NT2/D1 (cell line): ENCODE results near the gene BICDL1.

Experiments used
- DNase-seq: peaks from one replicate; pipeline ENCODE4 v3.0.0-alpha.2; 2011; ENCODE audit warnings: low read depth, low spot score
- H3K27me3 ChIP-seq: 2 replicates; pipeline ENCODE4 v1.6.0; 2011; ENCODE audit warnings: mild to moderate bottlenecking; ENCODE audit not compliant: insufficient read length, insufficient read depth
- H3K36me3 ChIP-seq: 2 replicates; pipeline ENCODE4 v1.6.1; 2011; ENCODE audit warnings: mild to moderate bottlenecking, low read length, mixed read lengths; ENCODE audit not compliant: insufficient read depth, insufficient read length
- H3K4me1 ChIP-seq: 2 replicates; pipeline ENCODE4 v1.5.1; 2011; ENCODE audit not compliant: insufficient read depth, insufficient read length
- H3K4me3 ChIP-seq: 2 replicates; pipeline ENCODE4 v1.5.1; 2011; ENCODE audit warnings: low read depth; ENCODE audit not compliant: insufficient read length
- H3K9ac ChIP-seq: 2 replicates; pipeline ENCODE4 v1.6.0; 2011; ENCODE audit warnings: low read depth; ENCODE audit not compliant: insufficient read length
- H3K9me3 ChIP-seq: 2 replicates; pipeline ENCODE4 v1.5.1; 2011; ENCODE audit warnings: mild to moderate bottlenecking, low read length; ENCODE audit not compliant: insufficient read depth
- SUZ12 ChIP-seq: IDR thresholded peaks from 2 replicates; pipeline ENCODE4 v1.6.1; 2011; ENCODE audit not compliant: insufficient read length, insufficient read depth; ENCODE audit errors: extremely low read depth
- YY1 ChIP-seq: IDR thresholded peaks from 2 replicates; pipeline ENCODE4 v1.6.1; 2011; ENCODE audit not compliant: insufficient read length, insufficient read depth
- ZNF274 ChIP-seq: IDR thresholded peaks from 2 replicates; pipeline ENCODE4 v1.6.1; 2011; ENCODE audit warnings: mild to moderate bottlenecking, low read depth, low read length

Gene BICDL1

GRCh38 chr12:120089105-120089504, 100.1 kb downstream of the BICDL1 start:
- Histone ChIP-seq H3K27me3 (no peaks in the 10 kb centered on the region), H3K9ac (no peak overlapping the region), H3K36me3 (peaks cover 36% of the 10 kb centered on the region), H3K4me3 (no peak overlapping the region), H3K9me3 (no peaks in the 10 kb centered on the region), H3K4me1 (peaks cover 26% of the 10 kb centered on the region)
- DNase-seq = no peak
- TF ChIP-seq ZNF274 (no peak), YY1 (no peak), SUZ12 (no peak)

- no peak overlapping the region for H3K9ac ChIP-seq
Measured at GRCh38 chr12:120089796-120090195, 100.8 kb downstream of the BICDL1 start.

GRCh38 chr12:120090206-120090605, 101.2 kb downstream of the BICDL1 start:
- no peaks in the 10 kb centered on the region for H3K27me3 ChIP-seq
- H3K9me3 ChIP-seq = no peaks in the 10 kb centered on the region
- peaks cover 42% of the 10 kb centered on the region for H3K36me3 ChIP-seq
- no peak for DNase-seq
- H3K9ac ChIP-seq = no peak overlapping the region
- H3K4me1 ChIP-seq = peaks cover 31% of the 10 kb centered on the region
- TF ChIP-seq SUZ12 (no peak), ZNF274 (no peak), YY1 (no peak)
- H3K4me3 ChIP-seq = no peak overlapping the region

More at GRCh38 chr12:120089796-120090195, 100.8 kb downstream of the BICDL1 start:
- Histone ChIP-seq H3K27me3 (no peaks in the 10 kb centered on the region), H3K9me3 (no peaks in the 10 kb centered on the region), H3K4me1 (peaks cover 30% of the 10 kb centered on the region), H3K36me3 (peaks cover 40% of the 10 kb centered on the region), H3K4me3 (no peak overlapping the region)
- TF ChIP-seq ZNF274 (no peak), SUZ12 (no peak), YY1 (no peak)
- DNase-seq = no peak

GRCh38 chr12:120090626-120091295, 101.7 kb downstream of the BICDL1 start:
- Histone ChIP-seq H3K9me3 (no peaks in the 10 kb centered on the region), H3K4me3 (no peak overlapping the region), H3K27me3 (no peaks in the 10 kb centered on the region), H3K4me1 (peaks cover 35% of the 10 kb centered on the region), H3K36me3 (peaks cover 47% of the 10 kb centered on the region), H3K9ac (no peak overlapping the region)
- TF ChIP-seq YY1 = no peak
- TF ChIP-seq SUZ12 = no peak
- no peak for TF ChIP-seq ZNF274
- no peak for DNase-seq

- H3K4me3 ChIP-seq = no peak overlapping the region
- peaks cover 55% of the 10 kb centered on the region for H3K36me3 ChIP-seq
- no peaks in the 10 kb centered on the region for H3K27me3 ChIP-seq
- no peaks in the 10 kb centered on the region for H3K9me3 ChIP-seq
- H3K4me1 ChIP-seq = peaks cover 42% of the 10 kb centered on the region
- no peak overlapping the region for H3K9ac ChIP-seq
- TF ChIP-seq YY1 (no peak), SUZ12 (no peak), ZNF274 (no peak)
- no peak for DNase-seq
Measured at GRCh38 chr12:120091371-120092090, 102.5 kb downstream of the BICDL1 start.

GRCh38 chr12:120092551-120093335, 103.7 kb downstream of the BICDL1 start:
- H3K4me1 ChIP-seq = peaks cover 40% of the 10 kb centered on the region
- H3K9me3 ChIP-seq = no peaks in the 10 kb centered on the region
- H3K9ac ChIP-seq = peak overlapping the region; percentile 70
- no peak overlapping the region for H3K4me3 ChIP-seq
- H3K36me3 ChIP-seq = peaks cover 66% of the 10 kb centered on the region
- H3K27me3 ChIP-seq = no peaks in the 10 kb centered on the region
- no peak for DNase-seq
- TF ChIP-seq YY1 (no peak), ZNF274 (no peak), SUZ12 (no peak)

- DNase-seq = no peak
- H3K9me3 ChIP-seq = no peaks in the 10 kb centered on the region
- H3K4me1 ChIP-seq = peaks cover 40% of the 10 kb centered on the region
- TF ChIP-seq ZNF274 (no peak), SUZ12 (no peak), YY1 (no peak)
- H3K27me3 ChIP-seq = no peaks in the 10 kb centered on the region
- peak overlapping the region; percentile 70 for H3K9ac ChIP-seq
- H3K36me3 ChIP-seq = peaks cover 70% of the 10 kb centered on the region
- no peak overlapping the region for H3K4me3 ChIP-seq
Measured at GRCh38 chr12:120093336-120093591, 104.2 kb downstream of the BICDL1 start.
